AG09309 (cell line): ENCODE results near the gene SAMSN1.

Source experiments
- DNase-seq: peaks from one replicate; pipeline ENCODE4 v3.0.0-alpha.2; 2010; ENCODE audit warnings: low read depth
- H3K4me3 ChIP-seq: 2 replicates; pipeline ENCODE4 v1.5.1; 2011; ENCODE audit warnings: mild to moderate bottlenecking, low read depth, low read length, moderate library complexity; ENCODE audit not compliant: control insufficient read depth
- TF ChIP-seq, protein P1 (sequence below): IDR thresholded peaks from 2 replicates; pipeline ENCODE4 v1.5.1; 2011; ENCODE audit warnings: mild to moderate bottlenecking, low read depth, low read length, inconsistent platforms; ENCODE audit not compliant: insufficient read depth, control insufficient read depth; ENCODE audit errors: missing control alignments

The SAMSN1 gene

DNA sequence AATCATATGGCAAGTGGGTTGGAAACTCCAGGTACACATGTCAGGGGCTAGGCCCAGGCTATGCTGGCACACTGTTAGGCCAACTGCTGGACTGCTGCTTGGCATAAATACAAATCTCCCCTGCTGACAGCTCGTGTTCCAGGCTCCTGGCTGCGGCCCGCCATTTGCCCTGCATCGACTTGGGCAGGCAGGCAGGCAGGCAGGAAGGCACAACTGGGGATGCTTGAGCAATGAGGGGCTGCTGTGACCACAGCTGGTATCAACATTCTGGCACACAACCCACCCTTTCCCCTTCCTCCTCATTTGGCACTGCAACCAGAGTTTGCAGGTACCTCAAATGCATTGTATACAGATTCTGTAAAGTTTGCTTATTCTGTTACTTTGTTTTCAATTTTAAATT is 53.2 kb downstream of the SAMSN1 start:
- H3K4me3 ChIP-seq = no peak overlapping the region
- TF ChIP-seq, protein P1, sequence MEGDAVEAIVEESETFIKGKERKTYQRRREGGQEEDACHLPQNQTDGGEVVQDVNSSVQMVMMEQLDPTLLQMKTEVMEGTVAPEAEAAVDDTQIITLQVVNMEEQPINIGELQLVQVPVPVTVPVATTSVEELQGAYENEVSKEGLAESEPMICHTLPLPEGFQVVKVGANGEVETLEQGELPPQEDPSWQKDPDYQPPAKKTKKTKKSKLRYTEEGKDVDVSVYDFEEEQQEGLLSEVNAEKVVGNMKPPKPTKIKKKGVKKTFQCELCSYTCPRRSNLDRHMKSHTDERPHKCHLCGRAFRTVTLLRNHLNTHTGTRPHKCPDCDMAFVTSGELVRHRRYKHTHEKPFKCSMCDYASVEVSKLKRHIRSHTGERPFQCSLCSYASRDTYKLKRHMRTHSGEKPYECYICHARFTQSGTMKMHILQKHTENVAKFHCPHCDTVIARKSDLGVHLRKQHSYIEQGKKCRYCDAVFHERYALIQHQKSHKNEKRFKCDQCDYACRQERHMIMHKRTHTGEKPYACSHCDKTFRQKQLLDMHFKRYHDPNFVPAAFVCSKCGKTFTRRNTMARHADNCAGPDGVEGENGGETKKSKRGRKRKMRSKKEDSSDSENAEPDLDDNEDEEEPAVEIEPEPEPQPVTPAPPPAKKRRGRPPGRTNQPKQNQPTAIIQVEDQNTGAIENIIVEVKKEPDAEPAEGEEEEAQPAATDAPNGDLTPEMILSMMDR = no peak
- DNase-seq = no peak

DNA sequence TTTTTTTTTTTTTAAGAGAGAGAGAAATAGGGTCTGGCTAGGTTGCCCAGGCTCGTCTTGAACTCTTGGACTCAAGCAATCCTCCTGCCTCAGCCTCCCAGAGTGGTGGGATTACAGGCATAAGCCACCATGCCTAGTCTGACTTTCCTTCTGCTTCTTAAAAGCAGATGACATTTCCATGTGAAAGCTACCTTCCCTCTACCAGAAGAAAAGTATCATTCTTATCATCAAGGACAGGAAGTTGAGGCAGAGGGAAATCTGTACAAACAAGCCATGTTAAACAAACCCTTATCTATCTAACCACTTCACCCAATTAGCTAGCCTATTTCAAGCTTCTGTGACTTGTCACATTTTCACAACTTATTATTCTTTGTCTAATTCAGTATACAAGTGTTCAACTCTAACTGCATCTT is 54.8 kb downstream of the SAMSN1 start:
- TF ChIP-seq, protein P1 = no peak
- DNase-seq = no peak
- no peak overlapping the region for H3K4me3 ChIP-seq

GRCh38 chr21:14488672-14489204 is 57.4 kb downstream of the SAMSN1 start:
- DNase-seq = no peak
- H3K4me3 ChIP-seq = no peak overlapping the region
- TF ChIP-seq, protein P1 = no peak

- no peak overlapping the region for H3K4me3 ChIP-seq
- no peak for DNase-seq
- TF ChIP-seq, protein P1 = no peak
Observed at GRCh38 chr21:14487490-14488432, 58.4 kb downstream of the SAMSN1 start.

GRCh38 chr21:14486869-14487268 is 59.2 kb downstream of the SAMSN1 start:
- H3K4me3 ChIP-seq = no peak overlapping the region
- no peak for DNase-seq
- TF ChIP-seq, protein P1 = no peak

GRCh38 chr21:14484188-14485009 is 61.7 kb downstream of the SAMSN1 start:
- no peak overlapping the region for H3K4me3 ChIP-seq
- no peak for DNase-seq
- TF ChIP-seq, protein P1 = no peak
